CD14-positive monocyte (primary cell): Measurements from ENCODE around the gene SP100. TPM values are rescaled to one million over a fixed set of nuclear protein-coding genes. Genes with fewer than 3 reads are reported as not detected.

Experiments
- DNase-seq, 3 donors: peaks; one replicate each; pipeline ENCODE4 v3.0.0-alpha.2; 2011 to 2022
- H2AFZ ChIP-seq: 2 replicates; pipeline ENCODE4 v1.6.0; 2012; ENCODE audit warnings: mild to moderate bottlenecking, low read depth, low read length, inconsistent platforms; ENCODE audit not compliant: insufficient read depth, poor library complexity, severe bottlenecking
- H3K27ac ChIP-seq, 2 donors: 1 replicate in 1 of 2; 2 replicates in 1 of 2; pipeline ENCODE4 v1.5.1; 2012 to 2013; ENCODE audit warnings: low read length in 2 of 2, control low read depth in 1 of 2, inconsistent platforms in 1 of 2, low read depth in 1 of 2, mild to moderate bottlenecking in 1 of 2
- H3K27me3 ChIP-seq, 2 donors: one replicate each; pipeline versions ENCODE4 v1.6.0 to v1.6.1; 2011 to 2013; ENCODE audit warnings: low read length in 2 of 2; ENCODE audit not compliant: control insufficient read depth in 2 of 2, insufficient read depth in 2 of 2
- H3K36me3 ChIP-seq, 2 donors: replicated peaks in 1 of 2; 1 replicate in 1 of 2; 2 replicates in 1 of 2; pipeline versions ENCODE4 v1.5.1 to v1.6.1; 2012 to 2013; ENCODE audit warnings: low read length in 2 of 2, control low read depth in 1 of 2, inconsistent platforms in 1 of 2, mild to moderate bottlenecking in 1 of 2; ENCODE audit not compliant: insufficient read depth in 2 of 2, control insufficient read depth in 1 of 2
- H3K4me1 ChIP-seq, 2 donors: 1 replicate in 1 of 2; 2 replicates in 1 of 2; pipeline versions ENCODE4 v1.5.1 to v1.6.1; 2012 to 2013; ENCODE audit warnings: low read length in 2 of 2, control low read depth in 1 of 2, inconsistent platforms in 1 of 2, mild to moderate bottlenecking in 1 of 2, moderate library complexity in 1 of 2; ENCODE audit not compliant: insufficient read depth in 2 of 2, control insufficient read depth in 1 of 2
- H3K4me2 ChIP-seq: replicated peaks from 2 replicates; pipeline ENCODE3; 2012; ENCODE audit warnings: low read length, moderate library complexity, mild to moderate bottlenecking; ENCODE audit not compliant: poor library complexity, severe bottlenecking; ENCODE audit errors: extremely low read depth
- H3K4me3 ChIP-seq, 3 experiments: fragments of 200-600 bp in 1 of 3; sonication (generic) in 1 of 3; replicated peaks in 1 of 3; 1 replicate in 2 of 3; 2 replicates in 1 of 3; pipeline ENCODE4 v1.5.1; 2011 to 2013; ENCODE audit warnings: low read length in 3 of 3, mild to moderate bottlenecking in 3 of 3, control low read depth in 2 of 3, low read depth in 2 of 3, inconsistent platforms in 1 of 3, moderate library complexity in 1 of 3
- H3K79me2 ChIP-seq: 2 replicates; pipeline ENCODE4 v1.6.0; 2012; ENCODE audit warnings: mild to moderate bottlenecking, control low read depth, inconsistent platforms, low read length, moderate library complexity; ENCODE audit not compliant: insufficient read depth
- H3K9ac ChIP-seq: 2 replicates; pipeline ENCODE4 v1.6.0; 2017; ENCODE audit warnings: low read length, mild to moderate bottlenecking; ENCODE audit not compliant: insufficient read depth, poor library complexity, severe bottlenecking
- H3K9me3 ChIP-seq, 2 donors: replicated peaks in 1 of 2; 1 replicate in 1 of 2; 2 replicates in 1 of 2; pipeline versions ENCODE4 v1.5.1 to v1.6.1; 2012 to 2013; ENCODE audit warnings: low read length in 2 of 2, control low read depth in 1 of 2; ENCODE audit not compliant: control insufficient read depth in 1 of 2, insufficient read depth in 1 of 2
- H4K20me1 ChIP-seq: 2 replicates; pipeline ENCODE4 v1.6.0; 2012; ENCODE audit warnings: mild to moderate bottlenecking, low read length, control low read depth, moderate library complexity; ENCODE audit not compliant: insufficient read depth
- H3K27ac Mint-ChIP-seq, 7 donors: one replicate each; pipeline ENCODE4 v1.8.0; 2020; ENCODE audit warnings: mild to moderate bottlenecking in 7 of 7, mixed read lengths in 7 of 7, moderate library complexity in 6 of 7, inconsistent platforms in 2 of 7
- H3K27me3 Mint-ChIP-seq, 3 donors: one replicate each; pipeline ENCODE4 v1.8.0; 2021 to 2022; ENCODE audit warnings: low read depth in 3 of 3, mild to moderate bottlenecking in 3 of 3, mixed read lengths in 3 of 3, moderate library complexity in 3 of 3, inconsistent platforms in 1 of 3
- H3K36me3 Mint-ChIP-seq, 2 donors: one replicate each; pipeline ENCODE4 v1.8.0; 2020; ENCODE audit warnings: mixed read lengths in 2 of 2, inconsistent platforms in 1 of 2, mild to moderate bottlenecking in 1 of 2
- H3K4me1 Mint-ChIP-seq: one replicate; pipeline ENCODE4 v1.8.0; 2020; ENCODE audit warnings: mild to moderate bottlenecking, mixed read lengths
- H3K4me3 Mint-ChIP-seq, 2 donors: one replicate each; pipeline ENCODE4 v1.8.0; 2020; ENCODE audit warnings: mild to moderate bottlenecking in 2 of 2, mixed read lengths in 2 of 2, moderate library complexity in 1 of 2
- H3K9me3 Mint-ChIP-seq, 7 donors: one replicate each; pipeline ENCODE4 v1.8.0; 2020 to 2022; ENCODE audit warnings: mixed read lengths in 7 of 7, mild to moderate bottlenecking in 6 of 7, moderate library complexity in 6 of 7, inconsistent platforms in 2 of 7
- CTCF ChIP-seq: fragments of 200-600 bp; IDR thresholded peaks from one replicate; pipeline ENCODE4 v1.8.0; 2022; ENCODE audit warnings: antibody characterized with exemption, mild to moderate bottlenecking
- WGBS: methylation state at CpG from one replicate; pipeline ENCODE4 v1.1.5; 2013; ENCODE audit warnings: missing lambda C conversion rate; ENCODE audit not compliant: insufficient coverage; 5-methylcytosine and 5-hydroxymethylcytosine counted together
- intact Hi-C, 2 donors: fragments of 100-400 bp; cut with micrococcal nuclease; formaldehyde crosslinking; loops; one replicate each; pipeline versions ENCODE4 v1.15.0 to v1.15.1; 2023
- polyA plus RNA-seq, 3 donors: library from polyadenylated mRNA; depleted of rRNA in 1 of 3; unstranded in 2 of 3; stranded (reverse) in 1 of 3; fragments of 300-500 nt in 2 of 3; fragments of >200 nt in 1 of 3; fragmentation: Illumina TruSeq in 2 of 3; gene quantifications; 1 replicate in 2 of 3; 2 replicates in 1 of 3; pipeline ENCODE4 v1.2.3, GENCODE V29; 2012 to 2021

The SP100 gene
- polyA plus RNA-seq, 3 donors, result 68.1 to 101 (median 97.4) TPM

- 100% methylated on average over 1 of the region's 1 CpG for WGBS
- intact Hi-C loops, result no loop called here
- H3K27ac Mint-ChIP-seq, result no peak overlapping the region
- H3K27me3 Mint-ChIP-seq, result peaks cover 0 to 1% (median 0%) of the 10 kb centered on the region in 3 donors
- DNase-seq, result no peak
- Histone ChIP-seq H3K4me3 (no peak overlapping the region), H3K36me3 (no peaks in the 10 kb centered on the region), H3K9me3 (peaks cover 4 to 26% of the 10 kb centered on the region in 2 donors), H3K79me2 (no peaks in the 10 kb centered on the region), H3K4me1 (no peaks in the 10 kb centered on the region), H2AFZ (no peak overlapping the region), H3K9ac (no peak overlapping the region), H4K20me1 (no peaks in the 10 kb centered on the region), H3K27me3 (no peaks in the 10 kb centered on the region), H3K4me2 (no peak overlapping the region), H3K27ac (no peak overlapping the region)
- no peaks in the 10 kb centered on the region for H3K36me3 Mint-ChIP-seq
- H3K9me3 Mint-ChIP-seq, result peaks cover 10 to 39% (median 24%) of the 10 kb centered on the region in 7 donors
- H3K4me3 Mint-ChIP-seq, result no peak overlapping the region
- TF ChIP-seq CTCF, result no peak
- peaks cover under 1% of the 10 kb centered on the region for H3K4me1 Mint-ChIP-seq
Measured at GRCh38 chr2:230570987-230571386, 155.0 kb downstream of the SP100 start.

DNA sequence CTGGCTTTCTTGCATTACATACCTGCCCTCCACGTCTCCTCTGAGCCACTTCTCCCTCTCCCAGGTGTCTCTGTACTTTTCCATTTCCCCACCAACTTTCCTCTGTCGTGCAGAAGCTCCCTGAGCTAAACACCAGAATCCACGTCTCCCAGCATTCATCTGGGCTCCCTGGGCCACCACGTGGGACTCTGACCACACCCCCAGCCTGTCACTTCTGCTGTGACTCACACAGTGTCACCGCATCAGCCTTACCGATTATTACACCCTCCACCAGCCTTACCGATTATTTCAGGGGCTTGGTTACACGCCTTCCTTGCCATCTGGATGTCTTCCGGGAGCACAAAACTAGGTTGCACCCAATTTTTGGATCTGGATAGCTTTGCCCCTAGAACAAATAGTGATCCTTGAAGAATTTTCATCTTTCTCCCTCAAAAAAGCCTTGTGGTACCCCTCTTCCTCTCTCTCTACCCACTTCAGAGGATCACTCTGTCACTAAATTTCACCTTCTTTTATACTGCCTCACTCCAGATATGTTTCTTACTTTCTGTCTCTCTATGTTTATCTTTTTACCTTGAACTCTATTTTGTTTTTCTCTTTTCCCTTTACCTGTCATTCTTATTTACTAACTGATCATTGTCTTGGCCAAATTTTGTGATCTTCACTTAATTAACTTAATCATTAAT is 159.8 kb downstream of the SP100 start:
- WGBS, result 83% methylated on average over 9 of the region's 9 CpGs
- Histone ChIP-seq H3K9ac (no peak overlapping the region), H3K4me1 (peaks cover 0 to 10% of the 10 kb centered on the region in 2 donors), H3K9me3 (peaks cover 4 to 23% of the 10 kb centered on the region in 2 donors), H3K27ac (no peak overlapping the region), H2AFZ (no peak overlapping the region), H3K4me2 (no peak overlapping the region), H3K27me3 (no peaks in the 10 kb centered on the region), H3K36me3 (no peaks in the 10 kb centered on the region), H3K4me3 (no peak overlapping the region), H3K79me2 (no peaks in the 10 kb centered on the region), H4K20me1 (no peaks in the 10 kb centered on the region)
- Mint-ChIP-seq H3K27me3 (no peaks in the 10 kb centered on the region), H3K9me3 (peaks cover 10 to 30% (median 24%) of the 10 kb centered on the region in 7 donors), H3K27ac (peak overlapping the region in 1 of 7 donors; percentile 5), H3K4me3 (no peak overlapping the region), H3K4me1 (no peaks in the 10 kb centered on the region), H3K36me3 (no peaks in the 10 kb centered on the region)
- intact Hi-C loops, result no loop called here
- no peak for TF ChIP-seq CTCF
- DNase-seq, result peak in 1 of 3 donors; percentile 15
